Ecto neural progenitor cell (in vitro differentiated cells): Measurements from ENCODE around the gene CCDC170.
"Not testable (repeated sequence)": the region's sequence is repeated elsewhere in the genome, so short reads cannot be mapped to it uniquely, and the experiment has no call there.

Experiments
- DNase-seq: peaks from one replicate; pipeline ENCODE4 v3.0.0-alpha.2; 2018; ENCODE audit warnings: low spot score

Gene CCDC170

GRCh38 chr6:151494235-151494935, 568 bp downstream of the CCDC170 start:
- DNase-seq, result peak; percentile 48

GRCh38 chr6:151494936-151495320, 1.1 kb downstream of the CCDC170 start:
- DNase-seq, result no peak

- no peak for DNase-seq
These were observed 1.6 kb downstream of the CCDC170 start for GRCh38 chr6:151495380-151495779.

- DNase-seq, result no peak
These were observed 4.1 kb downstream of the CCDC170 start for GRCh38 chr6:151497905-151498304.

- DNase-seq, result no peak
These were observed 4.5 kb downstream of the CCDC170 start for GRCh38 chr6:151498327-151498726.

GRCh38 chr6:151499551-151499950, 5.7 kb downstream of the CCDC170 start:
- DNase-seq, result no peak

GRCh38 chr6:151501511-151502136, 7.8 kb downstream of the CCDC170 start:
- no peak for DNase-seq

- no peak for DNase-seq
These were observed 8.7 kb downstream of the CCDC170 start for GRCh38 chr6:151502499-151502898.

GRCh38 chr6:151506761-151507160, 12.9 kb downstream of the CCDC170 start:
- DNase-seq, result no peak

GRCh38 chr6:151509048-151509447, 15.2 kb downstream of the CCDC170 start:
- DNase-seq, result no peak

GRCh38 chr6:151512481-151512880, 18.7 kb downstream of the CCDC170 start:
- no peak for DNase-seq

- DNase-seq, result no peak
These were observed 20.3 kb downstream of the CCDC170 start for GRCh38 chr6:151514000-151514730.

- not testable (repeated sequence) for DNase-seq
These were observed 25.2 kb downstream of the CCDC170 start for GRCh38 chr6:151518992-151519391.

- DNase-seq, result no peak
These were observed 29.2 kb downstream of the CCDC170 start for GRCh38 chr6:151523034-151523433.

GRCh38 chr6:151524059-151524458, 30.2 kb downstream of the CCDC170 start:
- no peak for DNase-seq

GRCh38 chr6:151534576-151534975, 40.8 kb downstream of the CCDC170 start:
- DNase-seq, result no peak

GRCh38 chr6:151535476-151536187, 41.8 kb downstream of the CCDC170 start:
- no peak for DNase-seq

GRCh38 chr6:151536188-151536479, 42.3 kb downstream of the CCDC170 start:
- DNase-seq, result no peak

GRCh38 chr6:151537556-151537955, 43.7 kb downstream of the CCDC170 start:
- no peak for DNase-seq

- DNase-seq, result no peak
These were observed 45.9 kb downstream of the CCDC170 start for GRCh38 chr6:151539506-151540268.

GRCh38 chr6:151544453-151544852, 50.6 kb downstream of the CCDC170 start:
- no peak for DNase-seq

- not testable (repeated sequence) for DNase-seq
These were observed 51.1 kb downstream of the CCDC170 start for GRCh38 chr6:151544884-151545283.
